DMS 273 (cell line): Measurements from ENCODE around the gene SCT.

Experiments used
- DNase-seq: peaks from one replicate; lab custom pipeline; 2025; ENCODE audit not compliant: unreplicated experiment; lab: John Stamatoyannopoulos, UW

The SCT gene

DNA sequence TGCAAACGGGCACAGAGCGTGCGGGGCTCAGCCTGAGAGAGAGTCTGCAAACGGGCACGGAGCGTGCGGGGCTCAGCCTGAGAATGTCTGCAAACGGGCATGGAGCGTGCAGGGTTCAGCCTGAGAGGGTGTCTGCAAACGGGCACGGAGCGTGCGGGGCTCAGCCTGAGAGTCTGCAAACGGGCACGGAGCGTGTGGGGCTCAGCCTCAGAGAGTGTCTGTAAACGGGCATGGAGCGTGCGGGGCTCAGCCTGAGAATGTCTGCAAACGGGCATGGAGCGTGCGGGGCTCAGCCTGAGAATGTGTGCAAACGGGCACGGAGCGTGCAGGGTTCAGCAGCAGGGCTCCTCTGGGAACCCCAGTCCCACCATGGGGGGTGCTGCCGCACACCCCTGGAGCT, 37.2 kb downstream of the SCT start:
- no peak for DNase-seq

DNA sequence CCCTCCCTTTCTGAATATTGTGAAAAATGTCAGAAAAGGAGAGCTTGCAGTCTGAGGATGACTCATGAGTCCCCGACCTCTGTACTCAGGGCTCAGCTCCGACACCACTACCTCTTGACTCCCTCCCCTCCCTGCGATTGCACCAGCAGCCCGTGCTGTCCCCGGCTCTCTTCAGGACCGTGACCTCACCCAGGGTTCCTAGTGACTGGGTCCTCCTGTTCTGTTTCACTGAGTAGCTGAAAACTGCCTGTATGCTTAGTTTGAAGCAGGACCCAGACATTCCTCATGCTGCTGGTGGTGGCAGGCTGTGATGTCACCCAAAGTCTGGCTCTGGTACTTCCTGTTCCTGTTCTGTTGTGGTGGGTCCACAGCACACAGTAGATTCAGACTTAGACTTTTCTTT, 39.0 kb downstream of the SCT start:
- DNase-seq: no peak

DNA sequence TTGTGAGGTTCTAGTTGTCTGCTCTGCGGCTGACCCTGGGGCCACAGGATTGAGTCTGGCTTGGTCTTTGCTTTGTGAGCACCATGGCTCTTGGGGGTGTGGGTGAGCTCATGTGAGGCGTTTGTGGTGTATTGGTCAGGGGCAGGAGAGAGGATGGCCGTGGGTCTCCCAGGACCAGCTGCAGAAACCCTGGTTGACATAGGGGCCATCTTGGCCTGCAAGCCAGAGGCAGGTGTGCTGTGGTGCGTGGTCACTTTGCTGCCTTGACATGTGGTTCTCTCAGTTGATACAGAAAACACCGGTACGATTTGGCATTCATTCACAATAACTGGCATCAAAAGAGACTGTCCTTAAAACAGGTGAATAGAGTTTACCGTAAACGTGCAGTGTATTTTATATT, 39.4 kb downstream of the SCT start:
- no peak for DNase-seq

DNA sequence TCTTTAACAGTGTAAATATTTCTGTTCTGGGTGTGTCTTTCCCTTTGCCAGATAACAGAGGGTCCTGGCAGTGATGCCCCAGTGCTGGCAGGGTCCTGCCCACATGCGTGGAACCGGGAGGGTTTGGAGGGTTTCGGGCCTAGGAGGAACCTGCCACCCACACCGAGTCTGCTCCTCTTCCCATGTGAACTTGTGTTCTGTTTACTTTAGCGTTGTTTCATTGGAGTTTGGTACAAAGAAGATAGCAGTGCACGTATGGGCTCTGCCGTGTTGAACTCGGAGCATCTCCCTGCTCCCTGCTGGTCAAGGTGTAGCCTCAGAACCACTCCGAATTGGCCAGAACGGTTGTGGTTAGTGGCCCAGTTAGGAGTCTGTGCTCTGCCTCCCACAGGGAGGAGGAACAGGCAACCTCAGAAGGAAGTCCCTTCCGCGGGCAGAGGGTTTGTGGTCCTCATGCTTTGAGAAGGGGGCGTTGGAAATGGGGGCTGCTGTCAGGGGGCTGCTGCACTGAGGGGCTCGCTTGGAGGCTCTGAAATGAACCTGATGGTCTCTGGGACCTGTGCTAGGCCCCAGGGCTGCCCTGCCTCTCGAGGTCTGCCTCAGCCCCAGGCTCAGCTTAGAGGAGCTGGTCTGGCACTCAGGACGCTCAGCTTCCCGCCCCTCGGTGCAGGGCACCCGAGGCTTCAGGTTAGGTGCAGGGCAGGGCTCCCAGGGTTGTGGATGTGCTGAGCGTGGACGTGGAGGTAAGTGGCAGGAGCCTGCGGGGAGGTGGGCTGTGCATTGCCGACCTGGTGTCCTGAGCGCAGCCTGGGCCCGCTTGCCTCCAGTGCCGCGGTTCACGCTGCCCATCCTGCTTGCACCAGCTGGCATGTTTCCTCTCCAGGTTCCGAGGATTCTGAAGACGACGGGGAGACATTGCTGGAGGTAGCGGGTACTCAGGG, 40.3 kb downstream of the SCT start:
- DNase-seq: no peak

DNA sequence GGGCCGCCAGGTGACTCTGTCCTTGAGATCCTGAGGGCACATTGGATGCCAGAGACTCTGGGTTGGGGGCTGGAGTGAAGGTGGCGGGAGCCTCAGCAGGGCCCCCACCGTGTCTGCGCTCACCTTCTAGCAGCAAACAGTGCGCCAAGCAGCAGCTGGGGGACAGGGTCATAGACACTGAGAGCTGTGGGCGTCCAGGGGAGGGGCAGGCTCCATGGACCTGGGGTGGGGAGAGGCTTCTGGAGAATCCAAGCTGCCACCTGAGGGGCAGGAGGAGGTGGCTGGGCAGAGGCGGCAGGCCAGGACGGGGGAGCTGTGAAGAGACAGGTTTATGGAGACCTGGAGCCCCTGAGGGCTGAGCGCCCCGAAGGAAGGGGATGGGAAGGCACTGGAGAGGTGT, 42.7 kb downstream of the SCT start:
- no peak for DNase-seq

DNA sequence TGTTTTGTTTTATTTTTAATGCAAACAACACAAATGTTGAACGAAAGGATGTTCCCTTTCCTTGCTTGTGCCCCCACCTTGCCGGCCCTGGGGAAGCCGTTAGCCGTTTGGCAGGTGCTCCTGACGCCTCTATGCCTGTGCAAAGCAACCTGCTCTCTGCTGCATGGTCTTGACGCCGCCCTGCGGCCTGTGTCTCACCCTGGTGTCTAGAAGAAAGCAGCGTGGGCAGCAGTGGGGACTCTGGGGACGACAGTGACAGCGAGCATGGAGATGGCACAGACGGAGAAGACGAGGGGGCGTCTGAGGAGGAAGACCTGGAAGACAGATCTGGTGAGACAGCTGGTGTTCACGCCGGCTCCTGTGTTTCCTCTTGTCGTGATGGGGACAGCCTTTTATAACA, 45.2 kb downstream of the SCT start:
- no peak for DNase-seq

DNA sequence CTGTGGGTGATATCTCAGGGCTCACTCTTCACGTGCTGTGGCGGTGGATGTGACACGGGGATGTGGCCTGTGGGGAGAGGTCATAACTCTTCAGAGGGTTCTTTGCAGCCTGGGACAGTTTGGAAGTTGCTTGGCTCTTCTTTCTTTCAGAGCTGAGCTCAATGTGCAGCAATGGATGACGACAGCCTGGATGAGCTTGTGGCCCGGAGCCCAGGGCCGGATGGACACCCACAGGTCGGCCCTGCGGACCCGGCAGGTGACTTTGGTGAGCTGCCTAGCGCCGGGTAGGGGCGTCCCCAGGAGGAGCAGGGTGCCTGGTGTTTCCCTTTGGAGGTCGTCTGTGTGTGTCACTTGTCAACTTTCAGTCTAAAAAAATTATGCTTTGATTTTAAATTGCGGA, 45.6 kb downstream of the SCT start:
- DNase-seq: no peak

DNA sequence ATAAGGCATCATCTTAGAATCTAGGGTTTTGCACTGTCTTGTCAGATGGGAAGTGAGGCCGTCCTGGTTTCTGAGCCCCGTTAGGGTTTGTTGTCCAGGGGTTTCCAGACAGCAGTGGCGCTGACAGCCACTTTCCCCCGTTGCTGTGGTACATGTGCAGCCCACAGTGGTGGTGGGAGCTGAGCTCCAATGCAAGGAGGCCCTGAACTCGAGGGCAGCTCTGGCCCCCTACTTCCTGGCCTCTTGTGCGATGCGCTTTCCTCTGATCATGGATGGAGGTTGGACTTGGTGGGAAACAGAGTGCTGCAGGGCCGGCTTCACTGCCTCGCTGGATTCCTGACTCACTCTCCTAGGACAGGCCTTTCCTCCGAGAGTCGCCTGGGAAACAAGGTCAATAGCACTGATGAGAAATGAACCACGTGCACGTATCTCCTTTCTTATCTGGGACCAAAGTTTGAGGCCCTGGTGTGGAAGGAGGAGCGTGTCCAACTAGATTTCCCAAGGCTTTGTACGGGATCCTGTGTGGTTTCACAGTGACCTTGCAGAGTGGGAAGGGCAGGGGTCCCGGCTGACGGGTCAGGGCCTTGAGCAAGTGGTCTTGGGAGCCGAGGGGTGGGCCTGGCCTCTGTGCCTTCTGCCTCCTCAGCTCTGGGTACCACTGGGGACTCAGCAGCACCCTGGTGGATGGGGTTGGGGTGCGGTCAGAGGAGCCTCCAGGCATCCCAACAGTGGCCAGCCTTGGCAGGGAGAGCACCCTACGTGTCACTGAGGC, 47.0 kb downstream of the SCT start:
- no peak for DNase-seq

DNA sequence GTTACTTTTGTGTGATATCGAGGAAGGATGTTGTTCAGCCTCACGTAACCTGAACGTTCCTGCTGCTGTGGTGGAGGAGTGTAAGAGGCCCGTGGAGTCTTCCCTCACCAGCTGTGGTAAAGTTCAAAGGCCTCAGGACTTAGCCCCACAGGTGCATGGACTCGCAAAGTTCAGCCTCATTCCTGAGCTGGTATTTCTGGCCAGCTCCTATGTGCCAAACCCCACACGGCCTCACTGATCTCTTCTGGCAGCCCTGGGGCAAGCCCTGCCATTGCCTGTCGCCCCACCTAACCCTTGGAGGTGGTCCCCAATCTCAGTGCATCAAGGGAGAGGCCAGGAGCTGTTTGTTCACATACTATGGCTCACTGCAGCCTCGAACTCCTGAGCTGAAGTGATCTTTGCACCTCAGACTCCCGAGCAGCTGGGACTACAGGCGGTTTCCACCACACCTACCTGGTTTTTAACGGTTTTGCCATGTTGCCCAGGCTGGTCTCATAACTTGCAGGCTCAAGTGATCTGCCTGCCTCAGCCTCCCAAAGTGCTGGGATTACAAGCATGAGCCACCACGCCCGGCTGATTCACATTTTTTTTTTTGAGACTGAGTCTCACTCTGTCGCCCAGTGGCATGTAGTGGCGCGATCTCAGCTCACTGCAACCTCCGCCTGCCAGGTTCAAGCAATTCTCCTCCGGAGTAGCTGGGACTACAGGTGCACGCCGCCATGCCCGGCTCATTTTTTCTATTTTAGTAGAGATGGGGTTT, 48.5 kb downstream of the SCT start:
- DNase-seq: no peak

DNA sequence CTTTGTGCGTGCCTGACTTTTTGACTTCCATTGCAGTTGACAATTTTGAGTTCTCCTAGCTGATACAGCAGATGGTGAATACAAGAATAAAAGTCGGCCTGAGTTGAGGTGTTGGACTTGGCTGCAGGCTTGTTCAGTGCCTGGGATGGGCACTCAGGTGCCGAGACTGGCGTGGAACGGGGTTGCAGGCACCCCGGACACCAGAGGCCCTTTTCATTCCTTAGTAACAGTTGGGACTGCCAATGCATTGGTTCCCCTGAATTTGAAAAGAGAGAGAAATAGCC, 49.4 kb downstream of the SCT start:
- no peak for DNase-seq

DNA sequence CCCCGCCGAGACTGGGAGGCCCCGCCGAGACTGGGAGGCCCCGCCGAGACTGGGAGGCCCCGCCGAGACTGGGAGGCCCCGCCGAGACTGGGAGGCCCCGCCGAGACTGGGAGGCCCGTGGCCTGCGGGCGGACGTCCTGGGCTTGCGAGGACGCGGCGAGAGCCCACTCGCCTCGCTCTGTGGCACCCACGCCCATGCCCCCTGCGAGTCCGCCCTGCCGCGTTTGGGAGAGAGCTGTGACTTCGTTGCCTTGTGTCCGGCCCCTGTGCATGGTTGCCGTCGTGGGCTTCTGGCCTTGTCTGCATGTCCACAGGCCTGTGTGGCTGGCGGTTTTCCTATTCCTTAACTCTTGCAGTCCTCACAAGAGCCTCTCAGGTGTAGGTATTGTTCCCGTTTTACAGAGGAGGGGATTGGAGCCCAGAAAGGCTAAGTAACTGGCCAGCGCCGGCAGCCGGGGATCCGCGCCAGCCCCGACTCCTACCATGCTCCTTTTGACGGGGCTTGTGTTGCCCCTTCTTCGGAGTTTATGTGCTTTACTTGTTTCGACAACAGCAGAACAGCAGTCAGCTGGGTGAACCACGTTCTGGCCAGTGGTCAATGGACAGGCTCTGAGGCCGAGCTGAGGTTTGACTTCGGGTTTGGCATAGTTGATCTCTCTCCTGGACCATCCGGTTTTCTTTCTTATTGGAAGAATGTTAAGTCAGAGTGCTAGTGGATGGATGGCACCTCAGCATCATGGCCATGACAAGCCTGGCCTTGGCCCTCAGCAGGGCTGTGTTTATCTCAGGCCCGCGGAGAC, 50.0 kb downstream of the SCT start:
- no peak for DNase-seq
